DMS 273 (cell line): ENCODE results near the gene WSCD2.

Experiments
- DNase-seq: peaks from one replicate; lab custom pipeline; 2025; ENCODE audit not compliant: unreplicated experiment; lab: John Stamatoyannopoulos, UW

The WSCD2 gene

DNA sequence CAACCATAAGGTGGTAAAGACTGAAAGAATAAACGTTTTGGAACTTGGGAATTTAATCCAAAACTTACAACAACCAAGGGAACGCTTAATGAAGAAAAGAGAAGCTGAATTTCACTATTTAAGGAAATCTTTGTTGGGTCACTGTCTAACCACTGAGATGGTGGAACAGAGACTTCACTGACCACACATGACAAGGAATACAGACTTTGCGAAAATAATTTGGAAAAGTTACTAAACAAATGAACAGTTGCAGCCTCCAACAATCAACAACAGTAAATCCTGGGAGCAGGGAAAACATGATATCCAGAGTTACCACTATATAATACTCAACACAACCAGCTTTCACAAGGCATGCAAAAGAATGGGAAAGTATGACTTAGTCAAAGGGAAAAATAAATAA, 131.0 kb downstream of the WSCD2 start:
- no peak for DNase-seq

DNA sequence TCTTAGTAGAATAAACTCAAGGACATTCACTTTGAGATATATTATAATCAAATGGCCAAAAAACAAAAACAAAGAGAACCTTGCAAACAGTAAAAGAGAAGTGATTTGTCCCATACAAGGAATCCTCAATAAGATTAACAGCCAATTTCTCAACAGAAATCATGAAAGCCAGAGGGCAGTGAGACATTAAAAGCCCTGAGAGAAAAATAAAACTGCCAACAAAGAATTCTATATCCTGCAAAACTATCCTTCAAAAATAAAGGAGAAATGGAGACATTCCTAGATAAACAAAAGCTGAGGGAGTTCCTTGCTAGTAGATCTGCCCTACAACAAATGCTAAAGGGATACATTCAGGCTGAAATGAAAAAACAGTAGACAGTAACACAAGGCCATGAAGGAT, 131.9 kb downstream of the WSCD2 start:
- no peak for DNase-seq

DNA sequence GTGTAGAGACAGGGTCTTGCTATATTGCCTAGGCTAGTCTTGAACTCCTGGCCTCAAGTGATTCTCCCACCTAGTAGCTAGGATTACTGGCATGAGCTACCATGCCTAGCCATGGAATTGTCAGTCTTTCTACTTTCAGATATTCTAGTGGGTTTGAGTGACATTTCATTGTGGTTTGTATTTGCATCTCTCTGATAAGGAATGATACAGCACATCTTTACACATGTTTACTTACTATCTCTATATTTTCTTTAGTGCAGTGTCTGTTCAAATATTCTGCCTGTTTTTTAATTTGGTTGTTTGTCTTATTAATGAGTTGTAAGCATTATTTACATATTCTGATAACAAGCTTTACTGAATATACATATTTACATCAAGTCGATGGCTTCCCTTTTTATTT, 136.4 kb downstream of the WSCD2 start:
- DNase-seq = no peak

DNA sequence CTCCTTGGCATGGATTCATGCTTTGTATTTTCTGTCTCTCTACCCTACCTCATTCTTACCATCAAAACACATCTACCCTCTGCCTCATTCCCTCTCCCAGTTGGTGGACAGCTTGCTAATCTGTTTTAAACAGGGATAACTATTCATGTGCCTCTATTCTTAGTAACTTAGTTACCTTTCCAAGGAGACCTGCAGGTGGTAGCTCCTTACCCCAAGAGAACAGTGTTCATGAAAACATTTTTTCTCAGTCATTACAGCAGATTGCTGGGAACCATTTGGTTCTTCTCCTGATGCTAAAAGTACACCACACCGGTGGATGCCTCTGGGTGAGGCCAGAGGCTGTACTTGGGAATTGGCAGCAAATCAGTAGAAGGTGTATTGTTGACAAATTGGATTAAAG, 137.0 kb downstream of the WSCD2 start:
- DNase-seq = no peak

DNA sequence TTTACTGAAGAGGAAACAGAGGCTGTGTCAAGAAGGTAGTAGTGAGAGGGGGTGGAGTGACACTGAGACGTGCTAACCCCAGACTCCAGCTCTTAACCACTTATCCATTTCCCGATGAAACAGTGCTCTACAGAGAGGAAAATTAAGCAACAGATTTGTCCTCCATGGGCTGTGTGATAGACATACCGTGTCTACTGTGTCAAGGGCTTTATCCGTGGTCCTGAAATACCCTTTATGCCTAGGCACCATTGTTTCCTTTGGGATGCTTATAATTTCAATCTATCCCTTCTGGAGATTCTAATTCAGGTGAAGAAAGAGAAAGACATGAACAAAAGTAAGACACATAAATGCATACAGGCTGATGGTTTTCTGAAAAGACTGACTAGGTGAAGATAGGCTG, 138.4 kb downstream of the WSCD2 start:
- no peak for DNase-seq

DNA sequence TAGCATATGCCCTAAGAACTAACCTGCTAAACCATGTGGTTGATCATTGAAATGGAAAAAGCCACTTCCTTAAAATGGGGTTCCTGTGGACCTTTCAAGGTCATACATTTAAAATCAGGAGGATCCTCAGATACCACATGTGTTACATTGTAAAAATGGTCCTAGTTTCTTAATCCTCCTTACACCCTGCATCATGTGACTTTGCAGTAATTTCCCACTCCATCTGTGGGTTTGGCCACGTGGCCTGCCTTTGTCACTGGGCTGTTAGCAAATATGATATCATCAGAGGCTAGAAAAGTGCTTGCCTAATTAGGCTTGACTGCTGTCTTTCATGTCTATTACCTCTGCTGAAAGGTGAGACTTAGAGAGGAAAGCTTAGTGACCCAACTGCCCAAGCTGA, 139.3 kb downstream of the WSCD2 start:
- DNase-seq = no peak

DNA sequence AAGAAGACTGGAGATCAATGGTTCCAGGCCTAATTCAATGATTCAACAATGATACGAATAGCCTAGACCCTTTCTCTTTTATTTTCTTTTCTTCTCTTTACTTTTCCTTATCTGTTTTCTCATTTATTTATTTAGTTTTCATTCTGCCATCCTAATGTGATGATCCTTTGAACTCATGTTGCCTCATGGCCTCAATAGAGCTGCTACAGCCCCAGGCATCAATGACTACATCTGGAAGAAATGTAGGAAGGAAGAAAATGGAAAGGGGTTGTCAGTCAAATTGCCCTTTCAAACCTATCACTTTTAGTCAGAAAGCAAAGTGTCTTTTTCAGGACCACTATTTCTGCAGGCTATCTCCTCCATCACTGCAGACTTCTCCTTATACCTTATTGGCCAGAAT, 140.1 kb downstream of the WSCD2 start:
- no peak for DNase-seq

DNA sequence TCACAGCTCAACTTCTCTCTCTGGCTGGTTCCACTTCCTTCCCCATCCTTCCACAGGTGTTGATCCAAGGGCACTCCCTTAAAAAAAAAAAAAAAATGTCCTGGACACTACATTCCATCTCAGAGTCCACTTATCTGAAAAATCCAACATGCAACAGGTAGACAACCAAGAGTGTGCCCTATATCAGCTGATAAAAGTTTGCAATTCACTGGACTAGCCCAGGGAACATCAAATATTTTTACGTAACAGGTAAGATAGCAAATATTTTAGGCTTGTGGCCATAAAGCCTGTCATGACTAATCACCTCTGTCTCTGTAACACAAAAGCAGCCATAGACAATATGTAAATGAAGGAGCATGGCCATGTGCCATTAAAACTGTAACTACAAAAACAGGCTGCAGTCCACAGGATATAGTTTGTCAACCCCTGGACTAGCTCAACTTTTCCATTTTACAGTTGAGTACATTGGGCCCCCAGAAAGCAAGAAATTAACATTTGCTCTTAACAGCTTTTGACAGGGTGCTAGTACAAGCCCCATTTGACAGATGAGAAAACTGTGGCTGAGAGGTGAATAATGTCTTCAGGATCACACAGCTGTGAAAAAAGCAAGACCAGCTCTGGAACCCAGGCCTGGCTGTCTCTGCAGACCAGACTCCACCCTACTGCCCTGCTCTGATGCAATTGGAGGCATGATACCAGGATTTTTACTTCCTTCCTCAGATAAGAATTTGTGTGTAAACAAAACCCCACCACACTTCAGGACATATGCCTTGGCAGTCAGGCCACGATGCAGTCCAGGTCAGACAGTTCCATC, 141.2 kb downstream of the WSCD2 start:
- no peak for DNase-seq

DNA sequence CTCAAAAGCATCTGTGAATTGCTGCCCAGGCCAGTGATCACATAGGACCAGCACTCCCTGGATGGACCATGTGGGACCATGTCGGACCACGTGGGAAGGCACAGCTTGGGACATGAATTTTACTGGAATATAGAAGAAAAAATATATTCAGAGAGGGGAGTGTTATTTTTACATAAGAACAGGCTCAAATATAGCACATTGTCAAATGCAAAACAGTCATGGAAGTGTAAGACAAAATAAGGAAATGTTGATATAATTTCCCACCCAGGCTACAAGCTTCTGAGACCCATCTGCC, 141.7 kb downstream of the WSCD2 start:
- DNase-seq = no peak

DNA sequence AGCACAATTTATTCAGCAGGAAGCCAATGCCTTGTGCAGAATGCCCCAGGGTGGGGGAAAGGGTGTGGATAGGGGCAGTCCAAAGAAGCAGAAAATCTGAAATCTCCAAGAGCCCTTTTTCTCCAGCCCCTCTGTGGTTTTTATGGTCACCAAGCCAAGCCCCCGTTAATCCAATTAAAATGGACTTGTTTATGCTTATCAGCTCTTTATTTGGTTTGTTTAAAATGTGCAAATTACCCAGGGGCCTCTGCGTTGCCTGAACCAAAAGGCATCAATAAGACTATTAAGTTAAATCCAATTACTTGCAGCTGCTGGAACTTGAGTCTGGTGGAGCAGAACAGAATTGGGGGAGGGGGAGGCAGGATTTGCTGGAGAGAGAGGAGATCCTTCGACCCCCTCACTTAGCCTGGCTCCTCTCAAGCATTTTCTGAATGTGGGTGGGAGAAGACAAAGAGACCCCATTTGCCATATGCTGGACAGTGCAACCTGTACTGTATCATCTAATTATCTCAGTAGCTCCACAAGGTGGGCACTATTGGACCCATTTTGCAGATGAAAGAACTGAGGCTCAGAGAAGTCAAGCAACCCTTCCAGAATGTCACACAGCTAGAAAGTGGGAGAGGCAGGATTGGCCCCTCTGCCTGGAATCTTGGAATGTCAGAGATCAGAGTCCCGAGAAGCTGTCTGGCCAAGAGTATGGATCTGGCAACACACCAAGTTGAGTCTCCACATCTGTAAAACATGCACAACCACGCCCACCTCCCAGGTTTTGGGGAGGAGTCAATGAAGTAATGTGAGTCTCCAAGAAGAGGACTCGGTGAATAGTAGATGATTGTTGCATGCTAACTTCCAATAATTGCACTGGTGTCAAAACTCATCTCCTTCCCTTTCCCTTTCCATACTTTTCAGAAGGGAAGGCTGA, 143.1 kb downstream of the WSCD2 start:
- DNase-seq = no peak

DNA sequence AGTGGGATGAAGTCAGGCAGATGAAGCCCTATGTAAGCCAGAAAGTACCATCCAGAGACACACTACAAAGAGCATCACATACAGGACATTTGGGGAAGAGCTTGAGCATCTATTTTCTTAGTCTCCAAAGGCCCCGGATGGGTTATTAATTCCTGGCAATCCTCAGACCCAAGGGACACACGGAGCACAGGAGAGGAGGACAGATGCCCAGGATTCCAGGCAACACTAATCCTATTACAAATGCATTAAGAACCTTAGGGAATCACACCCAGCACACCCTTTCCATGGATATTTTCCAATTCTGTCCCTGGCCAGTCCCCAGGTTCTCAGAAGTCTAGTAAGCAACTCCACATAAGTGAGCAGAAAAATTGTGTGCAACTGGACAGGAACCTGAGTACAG, 144.1 kb downstream of the WSCD2 start:
- DNase-seq = peak; percentile 13

DNA sequence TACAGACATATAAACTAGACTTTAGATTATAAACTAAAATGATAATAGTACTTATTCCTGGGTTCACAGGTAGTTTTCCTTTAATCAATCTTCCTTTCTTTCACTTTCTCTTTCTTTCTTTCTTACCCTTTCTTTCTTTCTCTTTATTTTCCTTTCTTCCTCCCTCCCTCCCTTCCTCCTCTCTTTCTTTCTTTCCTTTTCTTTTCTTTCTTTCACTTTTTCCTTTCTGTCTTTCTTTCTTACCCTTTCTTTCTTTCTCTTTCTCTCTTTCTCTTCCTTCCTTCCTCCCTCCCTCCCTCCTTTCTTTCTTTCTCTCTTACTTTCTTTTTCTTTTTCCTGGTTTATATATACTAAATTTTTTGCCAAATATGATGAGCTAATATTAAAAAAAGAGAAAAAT, 148.5 kb downstream of the WSCD2 start:
- no peak for DNase-seq

DNA sequence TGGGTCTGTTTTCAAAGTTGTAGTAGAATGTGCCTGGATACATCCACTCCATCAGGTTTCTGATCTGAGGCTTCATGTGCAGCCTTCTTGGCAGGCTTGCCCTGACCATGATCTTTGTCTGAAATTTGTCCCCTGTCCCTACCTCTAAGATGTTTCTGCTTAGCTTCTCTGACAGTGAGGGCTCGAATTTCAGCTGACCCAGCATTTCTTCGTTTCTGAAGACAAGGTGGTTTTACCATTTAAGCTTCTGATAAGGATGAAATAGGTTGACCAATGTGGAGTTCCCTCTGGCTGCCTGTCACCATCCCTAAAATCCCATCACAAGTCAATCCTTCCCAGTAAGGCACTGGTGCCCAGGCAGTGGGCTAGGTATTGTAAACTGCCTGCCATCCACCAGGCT, 153.1 kb downstream of the WSCD2 start:
- DNase-seq = no peak

DNA sequence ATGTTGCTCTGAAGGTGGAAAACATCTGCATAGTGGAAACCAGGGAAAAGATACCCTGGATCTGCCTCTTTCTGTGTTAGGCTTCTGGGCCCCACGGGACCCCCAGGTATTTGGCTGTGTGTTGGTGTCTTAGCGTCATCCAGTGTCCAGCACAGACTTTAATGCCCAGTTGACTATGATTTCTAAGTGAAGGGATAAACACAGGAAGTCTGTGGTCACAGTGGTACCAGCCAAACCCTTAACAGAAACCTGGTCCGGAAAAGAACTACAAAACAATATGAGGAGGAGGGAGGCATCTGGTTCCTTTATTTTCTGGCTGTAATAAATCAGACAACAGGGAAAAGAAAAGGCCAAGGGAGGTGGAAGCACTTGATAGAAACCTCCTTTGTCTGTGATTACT, 153.6 kb downstream of the WSCD2 start:
- no peak for DNase-seq

DNA sequence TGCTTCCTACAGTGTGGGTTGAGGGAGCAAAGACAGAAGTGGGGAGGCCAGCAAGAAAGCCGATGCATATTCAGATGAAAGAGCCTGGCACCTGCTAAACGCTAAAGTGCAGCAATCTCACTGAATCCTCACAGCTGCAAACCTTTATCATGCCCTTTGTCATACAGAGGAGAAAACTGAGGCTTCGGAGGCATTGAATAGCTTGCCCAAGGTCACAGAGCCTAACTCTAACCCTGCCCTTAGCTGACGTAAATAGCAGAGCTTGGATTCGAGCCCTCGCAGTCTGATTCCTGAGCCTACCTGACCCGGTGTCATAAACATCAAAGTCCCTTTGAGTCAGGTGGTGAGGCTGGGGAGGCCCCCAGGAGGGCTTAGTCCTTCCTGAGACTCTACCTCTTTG, 155.1 kb downstream of the WSCD2 start:
- DNase-seq = no peak

DNA sequence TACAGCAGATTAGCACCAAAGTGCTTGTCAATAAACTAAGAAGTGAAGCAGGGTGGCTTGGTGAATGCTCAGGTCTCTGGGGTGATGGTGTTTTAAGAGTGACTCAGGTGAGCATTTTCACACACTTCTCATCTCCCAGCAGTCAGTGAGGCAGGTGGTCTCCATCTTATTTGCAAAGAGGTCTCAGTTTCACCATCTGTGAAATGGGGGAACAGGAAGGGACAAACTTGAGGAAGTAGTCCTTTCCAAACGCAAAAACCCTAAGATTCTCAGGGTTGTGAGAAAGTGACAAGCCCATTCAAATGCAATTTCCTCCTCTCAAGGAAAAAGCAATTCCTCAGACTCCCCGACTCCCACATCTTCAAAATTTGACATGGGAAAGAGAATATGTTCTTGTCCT, 155.9 kb downstream of the WSCD2 start:
- DNase-seq = no peak

DNA sequence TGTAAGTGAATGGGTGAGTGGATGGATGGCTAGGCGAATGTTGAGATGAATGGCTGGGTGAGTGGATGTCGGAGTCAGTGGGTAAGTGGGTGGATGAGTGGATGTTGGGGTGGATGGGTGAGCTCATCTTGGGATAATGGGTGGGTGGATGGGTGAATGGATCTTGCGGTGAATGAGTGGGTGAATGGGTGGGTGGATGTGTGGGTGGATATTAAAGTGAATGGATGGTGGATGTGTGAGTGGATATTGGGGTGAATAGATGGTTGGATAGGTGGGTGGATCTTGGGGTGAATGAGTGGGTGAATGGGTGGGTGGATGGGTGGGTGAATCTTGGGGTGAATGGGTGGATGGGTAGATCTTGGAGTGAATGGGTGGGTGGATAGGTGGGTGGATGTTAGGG, 158.1 kb downstream of the WSCD2 start:
- DNase-seq = no peak

DNA sequence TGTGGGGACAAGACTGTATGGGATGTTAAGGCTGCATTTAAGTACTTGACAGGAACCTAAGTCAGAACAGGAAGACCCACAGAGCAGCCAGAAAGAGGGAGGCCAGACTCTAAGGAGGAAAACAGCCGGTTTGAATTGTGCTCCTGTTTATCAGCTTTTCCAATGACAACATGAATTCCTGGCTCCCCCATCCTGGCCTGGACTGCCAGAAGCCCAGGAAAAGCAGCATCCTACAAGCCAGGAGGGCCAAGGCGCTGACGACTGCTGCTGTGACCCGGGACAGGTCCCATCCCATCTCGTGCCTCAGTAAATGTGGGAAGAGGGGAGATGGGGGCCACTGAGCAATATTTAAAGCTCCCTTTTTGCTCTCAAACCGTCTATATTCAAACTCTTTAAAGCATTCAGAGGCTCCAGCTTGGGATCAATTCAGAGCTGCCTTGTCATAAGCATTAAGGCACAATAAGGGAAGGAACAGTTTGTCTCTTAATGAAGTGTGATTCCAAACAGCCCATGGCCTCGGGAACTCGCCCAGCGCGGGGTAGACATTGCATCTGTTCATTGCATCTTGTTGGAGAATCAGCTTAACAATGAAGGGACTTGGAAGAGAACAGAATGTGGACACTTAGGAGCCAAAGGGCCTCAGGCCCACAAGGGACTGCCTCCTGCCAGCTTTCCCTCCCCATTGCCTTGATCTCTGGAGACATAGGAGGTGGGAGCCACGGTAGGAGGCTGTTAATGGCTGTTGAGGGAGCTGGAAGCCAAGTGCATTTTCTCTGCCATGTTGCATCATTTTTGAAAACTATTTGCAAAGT, 160.5 kb downstream of the WSCD2 start:
- no peak for DNase-seq

DNA sequence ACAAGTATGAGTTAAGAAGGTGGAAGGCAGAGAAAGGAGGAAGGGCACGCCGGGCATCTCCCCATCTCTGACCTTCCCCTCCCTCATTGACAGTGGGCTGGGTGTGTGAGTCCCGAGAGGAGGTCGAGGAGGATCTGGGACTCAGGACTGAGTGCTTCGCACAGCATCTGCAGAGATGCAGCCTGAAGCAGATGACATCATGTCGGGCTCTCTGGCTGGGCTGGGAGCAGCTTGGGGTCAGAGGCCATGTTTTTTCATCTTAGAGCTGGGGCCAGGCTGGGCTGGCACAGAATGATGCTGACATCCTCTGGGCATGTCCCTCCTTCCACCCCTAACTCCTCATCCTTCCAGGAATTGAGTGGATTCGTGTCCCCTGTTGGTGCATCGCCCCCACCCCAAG, 166.6 kb downstream of the WSCD2 start:
- DNase-seq = no peak

DNA sequence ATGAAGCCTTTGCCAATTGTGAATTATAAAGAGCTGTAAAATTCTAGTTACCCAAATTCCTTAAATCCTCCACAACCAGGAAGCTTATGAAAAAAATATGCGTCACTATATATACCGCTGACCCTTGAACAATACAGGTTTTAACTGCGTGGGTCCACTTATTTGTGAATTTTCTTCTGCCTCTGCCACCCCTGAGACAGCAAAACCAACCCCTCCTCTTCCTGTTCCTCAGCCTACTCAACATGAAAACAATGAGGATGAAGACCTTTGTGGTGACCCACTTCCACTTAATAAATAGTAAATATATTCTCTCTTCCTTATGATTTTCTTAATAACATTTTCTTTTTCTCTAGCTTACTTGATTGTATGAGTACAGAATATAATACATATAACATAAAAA, 167.9 kb downstream of the WSCD2 start:
- no peak for DNase-seq

DNA sequence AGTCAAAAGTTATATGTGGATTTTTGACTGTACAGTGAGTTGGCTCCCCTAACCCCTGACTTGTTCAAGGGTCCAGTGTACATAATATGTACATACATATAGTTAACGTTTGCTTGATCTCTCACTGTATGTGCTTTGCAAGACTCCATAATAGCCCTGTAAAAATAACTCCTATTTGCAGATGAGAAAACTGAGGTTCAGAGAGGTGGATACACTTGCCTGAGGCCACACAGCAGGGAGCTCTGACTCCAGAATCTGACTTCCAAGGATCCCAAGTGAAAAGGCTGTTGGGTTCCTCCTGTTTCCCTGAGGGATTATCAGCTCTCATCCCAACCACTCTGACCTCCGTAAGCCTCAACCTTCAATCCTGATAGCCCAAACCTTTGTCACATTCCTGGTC, 168.3 kb downstream of the WSCD2 start:
- DNase-seq = no peak
